Smooth muscle cell (in vitro differentiated cells): ENCODE results near the gene CAB39L. TPM values are rescaled to one million over a fixed set of nuclear protein-coding genes. Genes with fewer than 3 reads are reported as not detected.
A peak's percentile ranks its signal among the peaks of the same experiment; 100 is the strongest.

Experiments
- DNase-seq: peaks from one replicate; lab custom pipeline; 2025; ENCODE audit not compliant: unreplicated experiment; lab: John Stamatoyannopoulos, UW
- H2AFZ ChIP-seq: fragments of 200-600 bp; sonication (generic); 2 replicates; pipeline ENCODE4 v1.6.0; 2016; ENCODE audit warnings: antibody characterized with exemption, low read depth, mild to moderate bottlenecking
- H3F3A ChIP-seq: fragments of 200-600 bp; sonication (generic); 2 replicates; pipeline ENCODE4 v1.6.0; 2017; ENCODE audit warnings: antibody characterized with exemption, low read depth
- H3K27ac ChIP-seq: fragments of 200-600 bp; sonication (generic); 2 replicates; pipeline ENCODE4 v1.5.1; 2016; ENCODE audit warnings: low read depth, mild to moderate bottlenecking
- H3K27me3 ChIP-seq: fragments of 200-600 bp; sonication (generic); 2 replicates; pipeline ENCODE4 v1.6.1; 2016; ENCODE audit warnings: low read depth, mild to moderate bottlenecking
- H3K36me3 ChIP-seq: fragments of 200-600 bp; sonication (generic); 2 replicates; pipeline ENCODE4 v1.5.1; 2016; ENCODE audit warnings: low read depth
- H3K4me1 ChIP-seq: fragments of 200-600 bp; sonication (generic); 2 replicates; pipeline ENCODE4 v1.5.1; 2016; ENCODE audit warnings: low read depth
- H3K4me2 ChIP-seq: fragments of 200-600 bp; sonication (generic); 2 replicates; pipeline ENCODE4 v1.6.0; 2016; ENCODE audit warnings: mild to moderate bottlenecking
- H3K4me3 ChIP-seq: fragments of 200-600 bp; sonication (generic); 2 replicates; pipeline ENCODE4 v1.5.1; 2016; ENCODE audit warnings: mild to moderate bottlenecking
- H3K79me2 ChIP-seq: fragments of 200-600 bp; sonication (generic); 2 replicates; pipeline ENCODE4 v1.6.0; 2016; ENCODE audit warnings: low read depth, mild to moderate bottlenecking
- H3K9ac ChIP-seq: fragments of 200-600 bp; sonication (generic); 2 replicates; pipeline ENCODE4 v1.6.0; 2016; ENCODE audit warnings: low read depth
- H3K9me3 ChIP-seq: fragments of 200-600 bp; sonication (generic); replicated peaks from 2 replicates; pipeline ENCODE4 v1.5.1; 2016; ENCODE audit warnings: low read depth
- H4K20me1 ChIP-seq: fragments of 200-600 bp; sonication (generic); 2 replicates; pipeline ENCODE4 v1.6.0; 2016; ENCODE audit warnings: low read depth
- CTCF ChIP-seq: fragments of 200-600 bp; sonication (generic); IDR thresholded peaks from 2 replicates; pipeline ENCODE4 v1.5.1; 2017; ENCODE audit warnings: borderline replicate concordance, mild to moderate bottlenecking, antibody characterized with exemption; ENCODE audit not compliant: insufficient read depth, poor library complexity, severe bottlenecking
- WGBS: methylation state at CpG from one replicate; pipeline ENCODE4 v1.1.7; 2016; ENCODE audit warnings: low lambda C conversion rate; 5-methylcytosine and 5-hydroxymethylcytosine counted together
- polyA plus RNA-seq: library from polyadenylated mRNA; unstranded; fragments of >200 nt; fragmentation: Nextera tagmentation; extraction: Ambion mirVana; gene quantifications from 2 replicates; pipeline ENCODE4 v1.2.1, GENCODE V29; 2016
- total RNA-seq: library from RNA; depleted of rRNA; stranded (reverse); fragments of >200 nt; gene quantifications from 2 replicates; pipeline ENCODE4 v1.2.3, GENCODE V29; 2014

The CAB39L gene
- total and polyA plus RNA-seq, 2 experiments from 2014 or later: 13.2 to 13.8 TPM

- no peaks in the 10 kb centered on the region for H3F3A ChIP-seq
- H3K36me3 ChIP-seq: no peaks in the 10 kb centered on the region
- DNase-seq: no peak
- H3K27me3 ChIP-seq: no peaks in the 10 kb centered on the region
- no peak overlapping the region for H2AFZ ChIP-seq
- no peak for TF ChIP-seq CTCF
- H3K9ac ChIP-seq: peak overlapping the region; percentile 0
- H3K79me2 ChIP-seq: no peaks in the 10 kb centered on the region
- no peaks in the 10 kb centered on the region for H4K20me1 ChIP-seq
- WGBS: 73% methylated on average over 2 of the region's 2 CpGs
- H3K27ac ChIP-seq: peak overlapping the region; percentile 74
- H3K4me3 ChIP-seq: no peak overlapping the region
- no peaks in the 10 kb centered on the region for H3K9me3 ChIP-seq
- H3K4me1 ChIP-seq: no peaks in the 10 kb centered on the region
- H3K4me2 ChIP-seq: peak overlapping the region; percentile 49
Measured at GRCh38 chr13:49319951-49320350, 123.9 kb downstream of the CAB39L start.

GRCh38 chr13:49319551-49319950 lies 124.3 kb downstream of the CAB39L start:
- Histone ChIP-seq H3K27ac (peak overlapping the region; percentile 74), H3K4me1 (no peaks in the 10 kb centered on the region), H3K4me3 (no peak overlapping the region), H3K4me2 (peak overlapping the region; percentile 49), H3K79me2 (no peaks in the 10 kb centered on the region), H3K36me3 (no peaks in the 10 kb centered on the region), H2AFZ (no peak overlapping the region), H4K20me1 (no peaks in the 10 kb centered on the region), H3K9me3 (no peaks in the 10 kb centered on the region), H3K27me3 (no peaks in the 10 kb centered on the region), H3K9ac (peak overlapping the region; percentile 0), H3F3A (no peaks in the 10 kb centered on the region)
- no peak for DNase-seq
- TF ChIP-seq CTCF: no peak

- no peak overlapping the region for H2AFZ ChIP-seq
- 94% methylated on average over 5 of the region's 5 CpGs for WGBS
- H3K4me2 ChIP-seq: peak overlapping the region; percentile 4
- no peak for TF ChIP-seq CTCF
- H3K4me1 ChIP-seq: no peaks in the 10 kb centered on the region
- no peak overlapping the region for H3K4me3 ChIP-seq
- H4K20me1 ChIP-seq: no peaks in the 10 kb centered on the region
- H3K9ac ChIP-seq: no peak overlapping the region
- H3K79me2 ChIP-seq: no peaks in the 10 kb centered on the region
- H3K27ac ChIP-seq: peak overlapping the region; percentile 96
- H3K9me3 ChIP-seq: no peaks in the 10 kb centered on the region
- no peaks in the 10 kb centered on the region for H3K36me3 ChIP-seq
- H3F3A ChIP-seq: no peaks in the 10 kb centered on the region
- DNase-seq: no peak
- no peaks in the 10 kb centered on the region for H3K27me3 ChIP-seq
Measured at GRCh38 chr13:49315756-49316482, 127.9 kb downstream of the CAB39L start.

- no peaks in the 10 kb centered on the region for H3K79me2 ChIP-seq
- DNase-seq: no peak
- no peak overlapping the region for H3K4me3 ChIP-seq
- no peak overlapping the region for H3K4me2 ChIP-seq
- H3K9ac ChIP-seq: no peak overlapping the region
- no peaks in the 10 kb centered on the region for H3K9me3 ChIP-seq
- H3K27ac ChIP-seq: peak overlapping the region; percentile 96
- no peaks in the 10 kb centered on the region for H3K27me3 ChIP-seq
- TF ChIP-seq CTCF: no peak
- WGBS: 44% methylated on average over 3 of the region's 3 CpGs
- H4K20me1 ChIP-seq: no peaks in the 10 kb centered on the region
- H3F3A ChIP-seq: no peaks in the 10 kb centered on the region
- H2AFZ ChIP-seq: no peak overlapping the region
- no peaks in the 10 kb centered on the region for H3K4me1 ChIP-seq
- no peaks in the 10 kb centered on the region for H3K36me3 ChIP-seq
Measured at GRCh38 chr13:49315036-49315565, 128.8 kb downstream of the CAB39L start.
